ENCODE measurements around the gene HRH2.

Gene HRH2

DNA sequence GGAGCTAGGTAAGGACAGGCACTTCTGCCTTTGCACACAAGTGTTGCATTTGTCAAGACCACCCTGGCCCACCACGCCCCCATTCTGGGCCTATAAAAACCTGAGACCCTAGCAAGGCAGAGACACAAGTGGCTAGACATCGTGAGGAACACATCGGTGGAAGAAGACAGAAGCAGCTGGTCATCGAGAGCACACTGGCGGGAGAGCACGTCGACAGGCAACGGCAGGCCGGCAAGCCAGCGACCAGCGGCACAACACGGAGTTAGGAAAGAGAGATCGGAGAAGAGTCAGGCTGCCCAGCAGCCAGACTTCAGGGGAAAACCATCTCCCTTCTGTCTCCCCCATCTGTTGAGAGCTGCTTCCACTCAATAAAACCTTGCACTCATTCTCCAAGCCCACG is 76.1 kb downstream of the HRH2 start:
- no peak overlapping the region for H3K4me3 ChIP-seq (ENCODE audit: low read depth, low read length)
- TF ChIP-seq, protein P1, sequence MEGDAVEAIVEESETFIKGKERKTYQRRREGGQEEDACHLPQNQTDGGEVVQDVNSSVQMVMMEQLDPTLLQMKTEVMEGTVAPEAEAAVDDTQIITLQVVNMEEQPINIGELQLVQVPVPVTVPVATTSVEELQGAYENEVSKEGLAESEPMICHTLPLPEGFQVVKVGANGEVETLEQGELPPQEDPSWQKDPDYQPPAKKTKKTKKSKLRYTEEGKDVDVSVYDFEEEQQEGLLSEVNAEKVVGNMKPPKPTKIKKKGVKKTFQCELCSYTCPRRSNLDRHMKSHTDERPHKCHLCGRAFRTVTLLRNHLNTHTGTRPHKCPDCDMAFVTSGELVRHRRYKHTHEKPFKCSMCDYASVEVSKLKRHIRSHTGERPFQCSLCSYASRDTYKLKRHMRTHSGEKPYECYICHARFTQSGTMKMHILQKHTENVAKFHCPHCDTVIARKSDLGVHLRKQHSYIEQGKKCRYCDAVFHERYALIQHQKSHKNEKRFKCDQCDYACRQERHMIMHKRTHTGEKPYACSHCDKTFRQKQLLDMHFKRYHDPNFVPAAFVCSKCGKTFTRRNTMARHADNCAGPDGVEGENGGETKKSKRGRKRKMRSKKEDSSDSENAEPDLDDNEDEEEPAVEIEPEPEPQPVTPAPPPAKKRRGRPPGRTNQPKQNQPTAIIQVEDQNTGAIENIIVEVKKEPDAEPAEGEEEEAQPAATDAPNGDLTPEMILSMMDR (IDR thresholded peaks at IDR 0.05; ENCODE audit: insufficient read depth, low read length, missing control alignments), result no peak
- ChIA-PET POLR2A (no interaction called here), CTCF (no interaction called here)
- DNase-seq (ENCODE audit: low read depth, low spot score), result no peak

DNA sequence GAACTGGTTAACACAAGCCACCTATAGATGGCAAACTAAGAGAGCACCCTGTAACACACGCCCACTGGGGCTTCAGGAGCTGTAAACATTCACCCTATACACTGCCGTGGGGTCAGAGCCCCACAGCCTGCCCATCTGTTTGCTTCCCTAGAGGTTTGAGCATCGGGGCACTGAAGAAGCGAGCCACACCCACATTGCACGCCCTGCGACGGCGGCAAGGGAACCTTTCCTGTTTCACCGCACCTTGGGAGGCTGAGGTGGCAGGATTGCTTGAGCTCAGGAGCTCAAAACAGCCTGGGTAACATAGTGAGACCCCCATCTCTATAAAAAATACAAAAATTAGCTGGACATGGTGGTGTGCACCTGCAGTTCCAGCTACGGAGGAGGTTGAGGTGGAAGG is 76.6 kb downstream of the HRH2 start:
- TF ChIP-seq, protein P1 (IDR thresholded peaks at IDR 0.05; ENCODE audit: insufficient read depth, low read length, missing control alignments), result no peak
- CTCF ChIA-PET, result no interaction called here
- POLR2A ChIA-PET, result no interaction called here

DNA sequence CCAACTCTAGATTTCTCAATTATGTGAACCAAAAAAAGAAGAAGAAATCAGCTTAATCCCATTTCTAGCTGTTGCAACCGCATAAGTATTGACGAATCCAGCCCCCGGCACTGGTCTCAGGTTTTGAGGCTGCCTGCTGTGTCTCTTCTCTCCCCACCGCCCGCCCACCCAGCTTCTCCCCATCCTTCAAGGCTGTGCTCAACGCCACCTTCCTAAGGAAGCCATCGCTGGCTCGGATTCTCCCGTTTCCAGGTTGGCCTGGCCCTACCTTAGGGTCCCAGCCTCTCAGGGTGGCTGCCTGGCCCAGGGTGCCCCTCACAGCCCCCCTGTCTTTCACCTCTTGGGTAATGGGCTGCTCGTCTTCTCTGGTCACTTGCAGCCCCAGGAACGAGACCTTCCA is 77.8 kb downstream of the HRH2 start:
- CTCF ChIA-PET, result no interaction called here
- TF ChIP-seq, protein P1 (IDR thresholded peaks at IDR 0.05; ENCODE audit: insufficient read depth, low read length, missing control alignments), result no peak
- no peak for DNase-seq (ENCODE audit: low read depth, low spot score)
- POLR2A ChIA-PET, result no interaction called here
- no peak overlapping the region for H3K4me3 ChIP-seq (ENCODE audit: low read depth, low read length)

More for the DNA sequence above, 76.6 kb downstream of the HRH2 start:
- no peak overlapping the region for H3K4me3 ChIP-seq (ENCODE audit: low read depth, low read length)
- no peak for DNase-seq (ENCODE audit: low read depth, low spot score)

DNA sequence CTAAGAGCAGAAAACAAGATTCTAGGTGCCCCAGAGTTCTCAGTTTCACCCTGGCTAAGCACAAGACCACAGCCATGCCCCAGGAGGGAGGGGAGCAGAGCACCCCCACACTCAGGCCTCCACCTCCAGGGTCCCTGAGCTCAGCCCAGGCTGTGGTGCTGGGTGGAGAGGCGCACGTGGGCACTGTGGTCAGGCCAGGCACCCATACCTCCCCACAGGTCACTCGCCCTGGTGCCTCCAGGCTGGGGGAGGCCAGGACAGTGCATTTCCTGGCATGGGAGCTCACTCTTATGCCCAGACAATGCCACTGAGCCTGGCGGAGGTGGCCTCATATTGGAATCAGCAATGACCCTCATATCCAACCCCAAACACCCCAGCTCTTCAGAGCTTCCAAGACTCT is 78.8 kb downstream of the HRH2 start:
- ChIA-PET CTCF (no interaction called here), POLR2A (no interaction called here)

DNA sequence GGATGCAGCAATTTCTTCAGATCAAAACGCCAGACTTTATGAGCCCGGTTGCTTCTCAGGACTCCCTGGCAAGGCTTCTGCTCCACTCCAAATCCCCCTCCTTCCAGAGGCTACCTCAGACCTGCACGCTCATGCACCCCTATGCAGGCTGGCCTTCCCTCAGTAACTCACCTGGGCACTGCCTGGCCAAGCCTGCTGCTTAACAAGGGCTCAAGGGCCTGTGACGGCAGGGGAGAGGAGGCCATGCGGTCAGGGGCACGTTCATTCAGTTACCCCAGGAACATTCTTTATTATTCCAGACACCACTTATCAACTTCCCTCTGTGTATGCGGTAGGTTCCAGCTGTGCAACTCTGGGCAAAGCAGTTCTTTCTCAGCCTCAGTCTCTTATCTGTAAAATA is 79.6 kb downstream of the HRH2 start:
- TF ChIP-seq, protein P1 (IDR thresholded peaks at IDR 0.05; ENCODE audit: insufficient read depth, low read length, missing control alignments), result no peak

More for the DNA sequence above, 78.8 kb downstream of the HRH2 start:
- no peak for DNase-seq (ENCODE audit: low read depth, low spot score)
- TF ChIP-seq, protein P1 (IDR thresholded peaks at IDR 0.05; ENCODE audit: insufficient read depth, low read length, missing control alignments), result no peak
- no peak overlapping the region for H3K4me3 ChIP-seq (ENCODE audit: low read depth, low read length)

DNA sequence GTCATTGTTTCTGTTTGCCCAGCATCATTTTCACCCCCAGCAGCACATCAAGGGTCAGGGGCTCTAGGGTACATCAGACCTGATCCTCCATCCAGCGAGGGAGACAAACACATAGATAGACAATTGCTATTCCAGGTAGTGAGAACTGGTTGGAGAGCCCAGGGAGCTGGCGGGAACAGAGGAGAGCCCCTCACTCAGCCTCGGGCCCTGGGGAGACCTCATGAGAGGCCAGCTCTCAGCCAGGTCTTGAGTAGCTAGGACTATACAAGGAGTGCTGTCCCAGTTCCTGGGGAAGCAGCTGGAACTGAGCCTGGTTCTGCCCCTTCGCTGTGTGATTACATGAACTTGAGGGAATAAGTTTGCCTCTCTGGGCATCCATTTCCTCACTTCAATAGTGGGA is 80.3 kb downstream of the HRH2 start:
- ChIA-PET CTCF (interaction anchor here (3.1 kb wide), 1 partner anchor 8 kb away, joined by 12 read pairs; no protein-coding TSS in a partner anchor), POLR2A (no interaction called here)
- no peak for DNase-seq (ENCODE audit: low read depth, low spot score)
- H3K4me3 ChIP-seq (ENCODE audit: low read depth, low read length), result no peak overlapping the region
- TF ChIP-seq, protein P1 (IDR thresholded peaks at IDR 0.05; ENCODE audit: insufficient read depth, low read length, missing control alignments), result no peak

More for the DNA sequence above, 79.6 kb downstream of the HRH2 start:
- H3K4me3 ChIP-seq (ENCODE audit: low read depth, low read length), result no peak overlapping the region
- CTCF ChIA-PET, result no interaction called here
- no peak for DNase-seq (ENCODE audit: low read depth, low spot score)
- POLR2A ChIA-PET, result no interaction called here
